Caco-2 (cell line): ENCODE measurements around the gene TINAGL1. TPM values are rescaled to one million over a fixed set of nuclear protein-coding genes. Genes with fewer than 3 reads are reported as not detected.

ENCODE experiments used
- BruUV-seq: library from RNA; stranded (reverse); fragments of 400-500 nt; replicated peaks from 2 replicates; lab custom pipeline; 2021; lab: Mats Ljungman, UMichigan
- CTCF ChIA-PET: fragments of 300-600 bp; sonication (Branson Sonifier 250); formaldehyde crosslinking; loops from one replicate; lab custom pipeline; 2022; ENCODE audit warnings: antibody characterized with exemption; lab: Charles Lee
- POLR2A ChIA-PET: fragments of 300-600 bp; sonication (Branson Sonifier 250); formaldehyde crosslinking; loops from one replicate; lab custom pipeline; 2022; ENCODE audit warnings: antibody characterized with exemption; lab: Charles Lee
- DNase-seq, 2 experiments: peaks; one replicate each; pipeline versions ENCODE4 v3.0.0 to v3.0.0-alpha.2; 2020 to 2022
- H3K27me3 ChIP-seq: replicated peaks from 2 replicates; pipeline ENCODE4 v1.6.0; 2011; ENCODE audit warnings: low read length; ENCODE audit not compliant: control insufficient read depth, insufficient read depth
- H3K36me3 ChIP-seq: 2 replicates; pipeline ENCODE4 v1.5.1; 2011; ENCODE audit warnings: low read length; ENCODE audit not compliant: control insufficient read depth, insufficient read depth
- H3K4me1 ChIP-seq: fragments of 250-450 bp; sonication (Bioruptor Pico); 2 replicates; pipeline ENCODE4 v1.5.1; 2020; ENCODE audit warnings: mild to moderate bottlenecking
- H3K4me3 ChIP-seq: 2 replicates; pipeline ENCODE4 v1.5.1; 2011; ENCODE audit warnings: low read depth, mild to moderate bottlenecking, control low read depth, low read length
- H3K9me3 ChIP-seq: fragments of 250-450 bp; sonication (Bioruptor Pico); 2 replicates; pipeline ENCODE4 v1.5.1; 2020; ENCODE audit warnings: mild to moderate bottlenecking, moderate library complexity
- H3K27ac Mint-ChIP-seq: one replicate; pipeline ENCODE4 v1.8.0; 2022; ENCODE audit warnings: mixed read lengths; ENCODE audit not compliant: unreplicated experiment
- H3K27me3 Mint-ChIP-seq: one replicate; pipeline ENCODE4 v1.8.0; 2022; ENCODE audit warnings: mixed read lengths; ENCODE audit not compliant: insufficient read depth, unreplicated experiment
- H3K36me3 Mint-ChIP-seq: one replicate; pipeline ENCODE4 v1.8.0; 2022; ENCODE audit warnings: mild to moderate bottlenecking, mixed read lengths; ENCODE audit not compliant: insufficient read depth, unreplicated experiment
- H3K4me1 Mint-ChIP-seq: one replicate; pipeline ENCODE4 v1.8.0; 2022; ENCODE audit warnings: low read depth, mixed read lengths; ENCODE audit not compliant: unreplicated experiment
- H3K4me3 Mint-ChIP-seq: one replicate; pipeline ENCODE4 v1.8.0; 2022; ENCODE audit warnings: mild to moderate bottlenecking, moderate library complexity, mixed read lengths; ENCODE audit not compliant: unreplicated experiment
- H3K9me3 Mint-ChIP-seq: one replicate; pipeline ENCODE4 v1.8.0; 2022; ENCODE audit warnings: mixed read lengths; ENCODE audit not compliant: unreplicated experiment
- intact Hi-C: fragments of 100-400 bp; cut with micrococcal nuclease; formaldehyde crosslinking; loops from one replicate; pipeline ENCODE4 v1.10.0; 2022; ENCODE audit not compliant: unreplicated experiment
- total RNA-seq: library from RNA; stranded (reverse); gene quantifications from 2 replicates; pipeline ENCODE4 v1.2.3, GENCODE V29; 2022
- TF ChIP-seq, protein P1 (sequence below), 2 experiments: fragments of 200-600 bp in 1 of 2; IDR thresholded peaks; 1 replicate in 1 of 2; 2 replicates in 1 of 2; pipeline versions ENCODE4 v1.5.1 to v1.8.0; 2011 to 2022; ENCODE audit warnings: antibody characterized with exemption in 1 of 2, control low read depth in 1 of 2, inconsistent platforms in 1 of 2, low read depth in 1 of 2, low read length in 1 of 2, mild to moderate bottlenecking in 1 of 2, moderate library complexity in 1 of 2; ENCODE audit not compliant: insufficient read depth in 1 of 2, severe bottlenecking in 1 of 2, unreplicated experiment in 1 of 2

TINAGL1 gene
- total RNA-seq, 1 experiment from 2014 or later = 101 TPM

DNA sequence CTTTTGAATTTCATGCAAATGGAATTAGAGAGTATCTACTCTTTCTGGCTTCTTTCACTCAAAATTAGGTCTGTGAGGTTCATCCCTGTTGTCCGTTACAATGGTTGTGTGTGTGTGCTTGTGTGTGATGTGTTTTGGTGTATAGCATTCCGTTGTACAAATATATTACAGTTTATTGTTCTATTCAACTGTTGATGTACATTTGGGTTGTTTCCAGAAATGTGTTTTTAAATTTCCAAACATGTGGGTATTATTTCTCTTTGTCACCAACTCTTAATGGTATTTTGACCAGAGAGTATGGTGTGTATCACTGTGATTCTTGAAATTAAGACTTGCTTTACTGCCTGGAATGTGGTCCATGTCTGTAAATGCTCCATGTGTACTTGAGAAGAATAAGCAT, 24.3 kb downstream of the TINAGL1 start:
- no peaks in the 10 kb centered on the region for H3K36me3 ChIP-seq
- Mint-ChIP-seq H3K4me3 (no peak overlapping the region), H3K4me1 (no peaks in the 10 kb centered on the region), H3K9me3 (no peaks in the 10 kb centered on the region), H3K27ac (no peak overlapping the region), H3K27me3 (no peaks in the 10 kb centered on the region), H3K36me3 (no peaks in the 10 kb centered on the region)
- no peaks in the 10 kb centered on the region for H3K27me3 ChIP-seq
- intact Hi-C loops = no loop called here
- H3K4me1 ChIP-seq = no peaks in the 10 kb centered on the region
- no peak for DNase-seq
- ChIA-PET POLR2A (no interaction called here), CTCF (no interaction called here)
- TF ChIP-seq, protein P1, sequence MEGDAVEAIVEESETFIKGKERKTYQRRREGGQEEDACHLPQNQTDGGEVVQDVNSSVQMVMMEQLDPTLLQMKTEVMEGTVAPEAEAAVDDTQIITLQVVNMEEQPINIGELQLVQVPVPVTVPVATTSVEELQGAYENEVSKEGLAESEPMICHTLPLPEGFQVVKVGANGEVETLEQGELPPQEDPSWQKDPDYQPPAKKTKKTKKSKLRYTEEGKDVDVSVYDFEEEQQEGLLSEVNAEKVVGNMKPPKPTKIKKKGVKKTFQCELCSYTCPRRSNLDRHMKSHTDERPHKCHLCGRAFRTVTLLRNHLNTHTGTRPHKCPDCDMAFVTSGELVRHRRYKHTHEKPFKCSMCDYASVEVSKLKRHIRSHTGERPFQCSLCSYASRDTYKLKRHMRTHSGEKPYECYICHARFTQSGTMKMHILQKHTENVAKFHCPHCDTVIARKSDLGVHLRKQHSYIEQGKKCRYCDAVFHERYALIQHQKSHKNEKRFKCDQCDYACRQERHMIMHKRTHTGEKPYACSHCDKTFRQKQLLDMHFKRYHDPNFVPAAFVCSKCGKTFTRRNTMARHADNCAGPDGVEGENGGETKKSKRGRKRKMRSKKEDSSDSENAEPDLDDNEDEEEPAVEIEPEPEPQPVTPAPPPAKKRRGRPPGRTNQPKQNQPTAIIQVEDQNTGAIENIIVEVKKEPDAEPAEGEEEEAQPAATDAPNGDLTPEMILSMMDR (IDR thresholded peaks at IDR 0.05; ENCODE audit: insufficient read depth in 1 of 2, low read depth in 1 of 2, low read length in 1 of 2, severe bottlenecking in 1 of 2, unreplicated experiment in 1 of 2) = no peak
- no peaks in the 10 kb centered on the region for H3K9me3 ChIP-seq
- BruUV-seq = no TSS peak
- no peak overlapping the region for H3K4me3 ChIP-seq

DNA sequence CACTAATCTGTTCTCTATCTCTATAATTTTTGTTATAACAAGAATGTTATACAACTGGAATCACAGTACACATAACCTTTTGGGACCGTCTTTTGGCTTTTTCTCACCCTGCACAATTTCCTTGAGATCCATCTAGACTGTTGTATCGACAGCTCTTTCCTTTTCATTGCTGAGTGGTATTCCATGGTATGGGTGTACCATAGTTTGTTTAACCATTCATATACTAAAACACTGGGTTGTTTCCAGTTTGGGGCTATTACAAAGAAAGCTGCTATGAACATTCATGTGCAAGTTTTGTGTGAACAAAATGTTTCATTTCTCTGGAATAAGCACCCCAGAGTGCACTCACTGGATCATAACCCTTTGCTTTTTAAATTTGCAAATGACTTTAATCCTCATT, 25.8 kb downstream of the TINAGL1 start:
- Mint-ChIP-seq H3K9me3 (no peaks in the 10 kb centered on the region), H3K4me1 (no peaks in the 10 kb centered on the region), H3K27ac (no peak overlapping the region), H3K36me3 (no peaks in the 10 kb centered on the region), H3K4me3 (no peak overlapping the region), H3K27me3 (no peaks in the 10 kb centered on the region)
- Histone ChIP-seq H3K9me3 (no peaks in the 10 kb centered on the region), H3K27me3 (no peaks in the 10 kb centered on the region), H3K36me3 (no peaks in the 10 kb centered on the region), H3K4me1 (no peaks in the 10 kb centered on the region), H3K4me3 (no peak overlapping the region)
- TF ChIP-seq, protein P1 (IDR thresholded peaks at IDR 0.05; ENCODE audit: insufficient read depth in 1 of 2, low read depth in 1 of 2, low read length in 1 of 2, severe bottlenecking in 1 of 2, unreplicated experiment in 1 of 2) = no peak
- ChIA-PET POLR2A (no interaction called here), CTCF (no interaction called here)
- no peak for DNase-seq
- no TSS peak for BruUV-seq
- intact Hi-C loops = no loop called here

DNA sequence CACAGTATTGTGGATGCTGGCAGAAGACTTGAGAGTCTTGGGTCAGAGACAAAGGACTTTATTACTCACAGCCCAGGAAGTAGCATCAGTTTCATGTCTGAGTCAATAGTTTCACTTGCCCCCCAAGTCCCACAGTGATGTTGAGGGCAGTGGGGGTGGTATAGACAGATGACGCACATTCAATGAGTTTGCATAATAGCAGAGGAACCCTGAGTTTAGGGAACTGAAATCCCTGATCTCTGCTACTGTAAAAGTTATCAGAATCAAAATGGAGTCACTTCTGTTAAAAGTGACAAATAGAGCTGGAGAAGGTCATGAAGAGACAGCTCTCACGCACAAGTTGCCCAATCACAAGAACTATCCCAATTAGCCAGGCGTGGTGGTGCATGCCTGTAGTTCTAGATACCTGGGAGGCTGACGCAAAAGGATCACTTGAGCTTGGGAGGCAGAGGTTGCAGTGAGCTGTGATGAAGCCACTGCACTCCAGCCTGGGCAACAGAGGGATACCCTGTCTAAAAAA, 29.7 kb downstream of the TINAGL1 start:
- TF ChIP-seq, protein P1 (IDR thresholded peaks at IDR 0.05; ENCODE audit: insufficient read depth in 1 of 2, low read depth in 1 of 2, low read length in 1 of 2, severe bottlenecking in 1 of 2, unreplicated experiment in 1 of 2) = no peak
- Mint-ChIP-seq H3K27me3 (no peaks in the 10 kb centered on the region), H3K4me3 (no peak overlapping the region), H3K9me3 (no peaks in the 10 kb centered on the region), H3K27ac (no peak overlapping the region), H3K4me1 (no peaks in the 10 kb centered on the region), H3K36me3 (no peaks in the 10 kb centered on the region)
- Histone ChIP-seq H3K9me3 (no peaks in the 10 kb centered on the region), H3K4me3 (no peak overlapping the region), H3K27me3 (no peaks in the 10 kb centered on the region), H3K4me1 (no peaks in the 10 kb centered on the region), H3K36me3 (no peaks in the 10 kb centered on the region)
- no peak for DNase-seq
- POLR2A ChIA-PET = no interaction called here
- intact Hi-C loops = no loop called here
- CTCF ChIA-PET = interaction anchor here (1.0 kb wide), 1 partner anchor 13 kb away, joined by 3 read pairs; no protein-coding TSS in a partner anchor
- BruUV-seq = no TSS peak
